Brain microvascular endothelial cell (primary cell): ENCODE results near the gene MBD4.
A peak's percentile ranks its signal among the peaks of the same experiment; 100 is the strongest.

ENCODE experiments used
- DNase-seq: peaks from one replicate; pipeline ENCODE4 v3.0.0-alpha.2; 2020
- H3K27ac ChIP-seq: fragments of 250-450 bp; sonication (Bioruptor Pico); 2 replicates; pipeline ENCODE4 v1.5.1; 2020; ENCODE audit warnings: mild to moderate bottlenecking, moderate library complexity
- H3K27me3 ChIP-seq: fragments of 250-450 bp; sonication (Bioruptor Pico); replicated peaks from 2 replicates; pipeline ENCODE4 v1.5.1; 2020; ENCODE audit warnings: mild to moderate bottlenecking
- H3K36me3 ChIP-seq: fragments of 250-450 bp; sonication (Bioruptor Pico); replicated peaks from 2 replicates; pipeline ENCODE4 v1.5.1; 2020; ENCODE audit warnings: mild to moderate bottlenecking
- H3K4me3 ChIP-seq: 2 replicates; pipeline ENCODE4 v1.5.1; 2011; ENCODE audit warnings: low read depth, mild to moderate bottlenecking, control low read depth, low read length, moderate library complexity
- CTCF ChIP-seq: IDR thresholded peaks from 2 replicates; pipeline ENCODE4 v1.5.1; 2011; ENCODE audit warnings: low read depth, mild to moderate bottlenecking, moderate library complexity, low read length, control low read depth, inconsistent platforms; ENCODE audit errors: missing control alignments
- in situ Hi-C: cut with HindIII; loops from 2 replicates; pipeline ENCODE4 v1.10.0; 2017; ENCODE audit warnings: low sequenced_read_pairs, low pct_ligation_motif_present

Gene MBD4

GRCh38 chr3:129404610-129405009 is 35.1 kb downstream of the MBD4 start:
- no peak overlapping the region for H3K4me3 ChIP-seq
- H3K27me3 ChIP-seq = no peaks in the 10 kb centered on the region
- TF ChIP-seq CTCF = no peak
- in situ Hi-C loops = no loop called here
- H3K36me3 ChIP-seq = no peaks in the 10 kb centered on the region
- no peak for DNase-seq
- no peak overlapping the region for H3K27ac ChIP-seq

GRCh38 chr3:129404130-129404529 is 35.6 kb downstream of the MBD4 start:
- Histone ChIP-seq H3K36me3 (no peaks in the 10 kb centered on the region), H3K27ac (no peak overlapping the region), H3K27me3 (no peaks in the 10 kb centered on the region), H3K4me3 (no peak overlapping the region)
- in situ Hi-C loops = no loop called here
- no peak for DNase-seq
- no peak for TF ChIP-seq CTCF

GRCh38 chr3:129403450-129403849 is 36.3 kb downstream of the MBD4 start:
- no peaks in the 10 kb centered on the region for H3K27me3 ChIP-seq
- H3K27ac ChIP-seq = no peak overlapping the region
- H3K4me3 ChIP-seq = no peak overlapping the region
- no peak for TF ChIP-seq CTCF
- no peaks in the 10 kb centered on the region for H3K36me3 ChIP-seq
- DNase-seq = no peak
- in situ Hi-C loops = no loop called here

DNA sequence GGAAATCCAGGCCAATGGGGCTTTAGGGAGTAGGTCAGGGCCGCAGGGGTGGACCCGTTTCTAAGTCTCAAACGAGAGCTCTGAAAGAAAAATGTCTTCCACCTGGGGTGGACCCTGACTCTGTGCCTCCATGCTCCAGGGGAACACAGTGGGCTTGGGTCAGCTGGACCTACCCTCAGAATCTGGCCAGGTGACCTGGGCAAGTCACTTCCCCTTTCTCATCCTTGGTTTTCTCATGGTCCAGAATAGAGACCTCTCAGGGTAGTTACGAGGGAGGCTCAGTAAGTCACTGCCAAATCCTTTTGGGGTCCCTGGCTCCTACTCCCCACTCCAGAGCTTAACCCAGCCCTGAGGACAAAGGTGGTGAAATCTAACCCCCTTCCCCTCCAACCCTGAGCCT is 37.1 kb downstream of the MBD4 start:
- H3K27ac ChIP-seq = no peak overlapping the region
- no peak for DNase-seq
- no peaks in the 10 kb centered on the region for H3K27me3 ChIP-seq
- H3K4me3 ChIP-seq = no peak overlapping the region
- no peak for TF ChIP-seq CTCF
- in situ Hi-C loops = no loop called here
- no peaks in the 10 kb centered on the region for H3K36me3 ChIP-seq

DNA sequence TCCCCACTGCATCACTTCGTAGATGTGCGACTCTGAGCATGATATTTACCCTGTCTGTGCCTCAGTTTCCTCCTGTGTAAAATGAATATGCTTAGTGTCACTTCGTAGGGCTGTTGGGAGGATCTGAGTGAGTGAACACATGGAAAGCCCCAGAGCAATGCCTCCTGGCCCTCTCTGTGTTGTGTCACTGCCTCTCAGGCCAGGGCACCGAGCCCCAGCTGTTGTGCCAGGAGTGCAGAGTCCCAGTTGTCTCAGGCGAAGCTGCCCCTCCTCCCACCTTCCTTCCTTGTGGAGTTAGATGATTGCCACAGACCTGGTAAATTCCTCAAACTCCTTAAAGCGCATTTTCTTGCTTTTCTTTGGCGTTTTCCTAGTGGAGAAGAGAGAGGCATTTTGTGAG is 37.5 kb downstream of the MBD4 start:
- Histone ChIP-seq H3K4me3 (no peak overlapping the region), H3K27me3 (no peaks in the 10 kb centered on the region), H3K36me3 (no peaks in the 10 kb centered on the region), H3K27ac (no peak overlapping the region)
- TF ChIP-seq CTCF = no peak
- no peak for DNase-seq
- in situ Hi-C loops = no loop called here

GRCh38 chr3:129399895-129400357 is 39.8 kb downstream of the MBD4 start:
- no peaks in the 10 kb centered on the region for H3K36me3 ChIP-seq
- H3K27ac ChIP-seq = peak overlapping the region; percentile 95
- no peak overlapping the region for H3K4me3 ChIP-seq
- no peak for DNase-seq
- in situ Hi-C loops = no loop called here
- no peaks in the 10 kb centered on the region for H3K27me3 ChIP-seq
- no peak for TF ChIP-seq CTCF
